Common myeloid progenitor, CD34-positive (primary cell): ENCODE data around the gene PHLDA3.

ENCODE experiments used
- CTCF ChIA-PET: fragments of 350-600 bp; sonication (Branson Sonifier 250); formaldehyde crosslinking; loops from one replicate; lab custom pipeline; 2021; ENCODE audit warnings: antibody characterized with exemption; lab: Charles Lee
- POLR2A ChIA-PET: fragments of 350-600 bp; sonication (Branson Sonifier 250); formaldehyde crosslinking; loops from one replicate; lab custom pipeline; 2021; ENCODE audit warnings: antibody characterized with exemption; lab: Charles Lee
- DNase-seq, 3 donors: peaks; one replicate each; pipeline versions ENCODE4 v3.0.0 to v3.0.0-alpha.2; 2013
- H3K27ac ChIP-seq, 2 experiments: 1 replicate in 1 of 2; 2 replicates in 1 of 2; pipeline ENCODE4 v1.7.0; 2013; ENCODE audit warnings: inconsistent platforms in 2 of 2, low read length in 2 of 2, mild to moderate bottlenecking in 2 of 2, low read depth in 1 of 2, moderate library complexity in 1 of 2; ENCODE audit not compliant: severe bottlenecking in 2 of 2, insufficient read depth in 1 of 2, poor library complexity in 1 of 2
- H3K27me3 ChIP-seq, 5 experiments: replicated peaks in 2 of 5; 1 replicate in 3 of 5; 2 replicates in 2 of 5; pipeline versions ENCODE4 v1.6.1 to v1.7.0; 2013; ENCODE audit warnings: low read length in 4 of 5, mild to moderate bottlenecking in 2 of 5, moderate library complexity in 2 of 5, inconsistent platforms in 1 of 5; ENCODE audit not compliant: insufficient read depth in 5 of 5, control insufficient read depth in 4 of 5
- H3K36me3 ChIP-seq, 4 experiments: 1 replicate in 2 of 4; 2 replicates in 2 of 4; pipeline versions ENCODE4 v1.6.1 to v1.7.0; 2013; ENCODE audit warnings: low read length in 3 of 4, control low read depth in 1 of 4, mild to moderate bottlenecking in 1 of 4; ENCODE audit not compliant: control insufficient read depth in 4 of 4, insufficient read depth in 4 of 4
- H3K4me1 ChIP-seq, 4 experiments: 1 replicate in 3 of 4; 2 replicates in 1 of 4; pipeline versions ENCODE4 v1.6.1 to v1.7.1; 2013; ENCODE audit warnings: low read length in 3 of 4, mild to moderate bottlenecking in 3 of 4, control low read depth in 1 of 4, inconsistent platforms in 1 of 4, moderate library complexity in 1 of 4; ENCODE audit not compliant: control insufficient read depth in 4 of 4, insufficient read depth in 4 of 4; ENCODE audit errors: control extremely low read depth in 1 of 4
- H3K4me3 ChIP-seq, 7 experiments: 1 replicate in 4 of 7; 2 replicates in 3 of 7; pipeline versions ENCODE4 v1.5.1 to v1.7.0; 2013; ENCODE audit warnings: mild to moderate bottlenecking in 7 of 7, low read length in 6 of 7, moderate library complexity in 6 of 7, inconsistent platforms in 2 of 7, low read depth in 2 of 7, control low read depth in 1 of 7; ENCODE audit not compliant: insufficient read depth in 4 of 7, control insufficient read depth in 1 of 7; ENCODE audit errors: extremely low read depth in 1 of 7
- H3K9me3 ChIP-seq, 5 experiments: 1 replicate in 4 of 5; 2 replicates in 1 of 5; pipeline versions ENCODE4 v1.6.1 to v1.7.1; 2013; ENCODE audit warnings: low read length in 4 of 5, mild to moderate bottlenecking in 2 of 5, inconsistent platforms in 1 of 5, low read depth in 1 of 5, moderate library complexity in 1 of 5; ENCODE audit not compliant: control insufficient read depth in 4 of 5, insufficient read depth in 2 of 5; ENCODE audit errors: control extremely low read depth in 1 of 5
- WGBS: methylation state at CpG from one replicate; pipeline ENCODE4 v1.1.5; 2013; ENCODE audit not compliant: insufficient coverage; 5-methylcytosine and 5-hydroxymethylcytosine counted together

PHLDA3 gene

GRCh38 chr1:201469645-201470074 lies 672 bp upstream of the PHLDA3 start:
- peaks cover 0 to 11% (median 5%) of the 10 kb centered on the region in 5 experiments for H3K27me3 ChIP-seq
- POLR2A ChIA-PET: interaction anchor here (2.3 kb wide), 1 partner anchor 11 kb away, joined by 10 read pairs; no protein-coding TSS in a partner anchor
- WGBS: 60% methylated on average over 14 of the region's 16 CpGs
- CTCF ChIA-PET: interaction anchor here (1.0 to 2.7 kb wide), 9 partner anchors 10 to 66 kb away, joined by 3 to 31 read pairs (median 4); no protein-coding TSS in a partner anchor
- H3K27ac ChIP-seq: no peak overlapping the region
- no peaks in the 10 kb centered on the region for H3K9me3 ChIP-seq
- peaks cover 0 to 25% (median 20%) of the 10 kb centered on the region in 4 experiments for H3K4me1 ChIP-seq
- peak overlapping the region; percentile 22 to 78 (median 63) for H3K4me3 ChIP-seq
- no peak for DNase-seq
- peaks cover 0 to 8% (median 3%) of the 10 kb centered on the region in 4 experiments for H3K36me3 ChIP-seq

GRCh38 chr1:201468501-201468843 lies 516 bp downstream of the PHLDA3 start:
- Histone ChIP-seq H3K36me3 (peaks cover 0 to 8% (median 3%) of the 10 kb centered on the region in 4 experiments), H3K27me3 (peaks cover 0 to 11% (median 5%) of the 10 kb centered on the region in 5 experiments), H3K9me3 (no peaks in the 10 kb centered on the region), H3K4me1 (peaks cover 0 to 25% (median 20%) of the 10 kb centered on the region in 4 experiments), H3K27ac (no peak overlapping the region), H3K4me3 (peak overlapping the region; percentile 22 to 78 (median 63))
- ChIA-PET POLR2A (interaction anchor here (2.3 kb wide), 1 partner anchor 13 kb away, joined by 10 read pairs; no protein-coding TSS in a partner anchor), CTCF (interaction anchor here (1.0 to 2.7 kb wide), 8 partner anchors 9 to 67 kb away, joined by 3 to 31 read pairs (median 4); no protein-coding TSS in a partner anchor)
- WGBS: 5% methylated on average over 39 of the region's 44 CpGs
- DNase-seq: peak; percentile 45 to 81 (median 77)

- Histone ChIP-seq H3K27ac (no peak overlapping the region), H3K27me3 (peaks cover 0 to 11% (median 3%) of the 10 kb centered on the region in 5 experiments), H3K4me3 (no peak overlapping the region), H3K4me1 (peaks cover 0 to 25% (median 20%) of the 10 kb centered on the region in 4 experiments), H3K36me3 (peaks cover 0 to 8% (median 3%) of the 10 kb centered on the region in 4 experiments), H3K9me3 (no peaks in the 10 kb centered on the region)
- ChIA-PET POLR2A (no interaction called here), CTCF (interaction anchor here (0.9 to 2.2 kb wide), 5 partner anchors 10 to 30 kb away, joined by 3 to 14 read pairs (median 5); no protein-coding TSS in a partner anchor)
- no peak for DNase-seq
- 86% methylated on average over 1 of the region's 3 CpGs for WGBS
Measured at GRCh38 chr1:201466492-201466891, 2.5 kb downstream of the PHLDA3 start.

- Histone ChIP-seq H3K4me3 (no peak overlapping the region), H3K27me3 (peaks cover 0 to 11% (median 3%) of the 10 kb centered on the region in 5 experiments), H3K4me1 (peaks cover 0 to 25% (median 20%) of the 10 kb centered on the region in 4 experiments), H3K9me3 (no peaks in the 10 kb centered on the region), H3K27ac (no peak overlapping the region), H3K36me3 (peaks cover 0 to 8% (median 3%) of the 10 kb centered on the region in 4 experiments)
- WGBS: 100% methylated on average over 3 of the region's 9 CpGs
- DNase-seq: no peak
- CTCF ChIA-PET: interaction anchor here (1.3 to 2.2 kb wide), 5 partner anchors 10 to 30 kb away, joined by 4 to 14 read pairs (median 5); no protein-coding TSS in a partner anchor
- POLR2A ChIA-PET: no interaction called here
Measured at GRCh38 chr1:201465698-201466290, 3.2 kb downstream of the PHLDA3 start.

DNA sequence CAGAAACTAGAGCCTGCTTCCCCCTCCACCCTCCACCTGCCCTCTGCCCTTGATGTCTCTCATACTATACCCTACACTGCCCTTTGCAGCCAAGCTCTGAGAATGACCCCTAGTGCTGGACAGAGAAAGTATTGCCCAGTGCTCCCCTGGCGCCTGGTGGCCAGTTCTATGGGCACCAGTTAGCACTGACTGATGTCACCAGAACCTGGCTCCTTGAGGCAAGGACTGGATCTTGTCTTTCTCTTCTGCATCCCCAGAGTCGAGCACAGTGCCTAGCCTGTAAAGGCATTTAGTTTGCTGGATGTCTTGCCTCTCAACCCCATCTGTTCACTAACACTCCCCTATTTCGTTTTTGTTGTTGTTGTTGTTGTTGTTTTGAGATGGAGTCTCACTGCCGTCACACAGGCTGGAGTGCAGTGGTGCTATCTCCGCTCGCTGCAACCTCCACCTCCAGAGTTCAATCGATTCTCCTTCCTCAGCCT lies 5.9 kb downstream of the PHLDA3 start:
- Histone ChIP-seq H3K4me3 (no peak overlapping the region), H3K27me3 (no peaks in the 10 kb centered on the region), H3K4me1 (peaks cover 0 to 8% (median 3%) of the 10 kb centered on the region in 4 experiments), H3K27ac (no peak overlapping the region), H3K9me3 (no peaks in the 10 kb centered on the region), H3K36me3 (peaks cover 0 to 8% (median 3%) of the 10 kb centered on the region in 4 experiments)
- POLR2A ChIA-PET: no interaction called here
- DNase-seq: no peak
- CTCF ChIA-PET: interaction anchor here (1.0 to 1.5 kb wide), 5 partner anchors 9 to 51 kb away, joined by 3 to 6 read pairs (median 4); no protein-coding TSS in a partner anchor
- 89% methylated on average over 4 of the region's 7 CpGs for WGBS

GRCh38 chr1:201461645-201462441 lies 7.1 kb downstream of the PHLDA3 start:
- Histone ChIP-seq H3K4me1 (peaks cover 0 to 5% (median 2%) of the 10 kb centered on the region in 4 experiments), H3K27me3 (no peaks in the 10 kb centered on the region), H3K4me3 (no peak overlapping the region), H3K36me3 (peaks cover 0 to 8% (median 3%) of the 10 kb centered on the region in 4 experiments), H3K27ac (no peak overlapping the region), H3K9me3 (no peaks in the 10 kb centered on the region)
- DNase-seq: no peak
- ChIA-PET POLR2A (no interaction called here), CTCF (interaction anchor here (1.0 to 3.1 kb wide), 3 partner anchors 13 to 51 kb away, joined by 3 to 9 read pairs (median 5); no protein-coding TSS in a partner anchor)
- WGBS: 97% methylated on average over 12 of the region's 13 CpGs
